Esophagus muscularis mucosa (tissue), 4 donors: Measurements from ENCODE around the gene FAM174B. TPM values are rescaled to one million over a fixed set of nuclear protein-coding genes. Genes with fewer than 3 reads are reported as not detected.

Experiments used
- DNase-seq: peaks from one replicate; pipeline ENCODE4 v3.0.0-alpha.2; 2017; ENCODE audit errors: extremely low spot score
- H3K27ac ChIP-seq, 4 donors: fragments of 200-600 bp; sonication (generic); replicated peaks in 1 of 4; 1 replicate in 3 of 4; 2 replicates in 1 of 4; pipeline ENCODE4 v1.5.1; 2016 to 2019; ENCODE audit warnings: mild to moderate bottlenecking in 1 of 4
- H3K27me3 ChIP-seq, 4 donors: fragments of 200-600 bp; sonication (generic); one replicate each; pipeline versions ENCODE4 v1.5.1 to v1.6.0; 2016 to 2019
- H3K36me3 ChIP-seq, 4 donors: fragments of 200-600 bp; sonication (generic); one replicate each; pipeline ENCODE4 v1.5.1; 2016 to 2019
- H3K4me1 ChIP-seq, 4 donors: fragments of 200-600 bp; sonication (generic); one replicate each; pipeline ENCODE4 v1.5.1; 2016 to 2019
- H3K4me3 ChIP-seq, 4 donors: fragments of 200-600 bp; sonication (generic); 1 replicate in 2 of 4; 2 replicates in 2 of 4; pipeline ENCODE4 v1.5.1; 2016 to 2019; ENCODE audit warnings: mild to moderate bottlenecking in 4 of 4, moderate library complexity in 1 of 4
- H3K9me3 ChIP-seq, 4 donors: fragments of 200-600 bp; sonication (generic); 1 replicate in 3 of 4; 2 replicates in 1 of 4; pipeline ENCODE4 v1.5.1; 2016 to 2019
- CTCF ChIP-seq, 3 experiments: fragments of 200-600 bp in 2 of 3; fragments of 450-650 bp in 1 of 3; sonication (generic) in 2 of 3; IDR thresholded peaks; one replicate each; pipeline ENCODE4 v1.5.1; 2017 to 2019; ENCODE audit warnings: antibody characterized with exemption in 3 of 3, mild to moderate bottlenecking in 2 of 3, moderate library complexity in 1 of 3
- EP300 ChIP-seq: sonication (generic); formaldehyde crosslinking; IDR thresholded peaks from one replicate; pipeline ENCODE4 v1.6.1; 2017; ENCODE audit warnings: antibody characterized with exemption
- POLR2A ChIP-seq: fragments of 450-650 bp; IDR thresholded peaks from one replicate; pipeline ENCODE4 v1.6.1; 2017; ENCODE audit warnings: antibody characterized with exemption, moderate library complexity, mild to moderate bottlenecking, low read depth
- POLR2AphosphoS5 ChIP-seq, 2 donors: sonication (generic); formaldehyde crosslinking; IDR thresholded peaks; one replicate each; pipeline ENCODE4 v1.6.1; 2017; ENCODE audit warnings: antibody characterized with exemption in 2 of 2
- WGBS: methylation state at CpG from one replicate; pipeline ENCODE4 v1.1.5; 2018; 5-methylcytosine and 5-hydroxymethylcytosine counted together
- intact Hi-C: fragments of 100-400 bp; cut with DNase I; formaldehyde crosslinking; loops from one replicate; pipeline ENCODE4 v1.15.1; 2023
- total RNA-seq, 4 donors: library from RNA; depleted of rRNA; stranded (reverse); fragments of >200 nt; gene quantifications; one replicate each; pipeline versions ENCODE4 v1.1.0 to v1.2.1, GENCODE V29; 2016

FAM174B gene
- total RNA-seq, 4 donors from 2014 or later: 7.5 to 15.2 (median 9.9) TPM

GRCh38 chr15:92687746-92688145, 32.2 kb upstream of the FAM174B start:
- Histone ChIP-seq H3K27ac (no peak overlapping the region), H3K27me3 (no peaks in the 10 kb centered on the region), H3K9me3 (peaks cover 0 to 5% (median 0%) of the 10 kb centered on the region in 4 donors), H3K4me1 (peaks cover 0 to 7% (median 5%) of the 10 kb centered on the region in 4 donors), H3K4me3 (no peak overlapping the region), H3K36me3 (no peaks in the 10 kb centered on the region)
- DNase-seq: no peak
- WGBS: 100% methylated on average over 1 of the region's 1 CpG
- intact Hi-C loops: no loop called here
- no peak for TF ChIP-seq POLR2A
- TF ChIP-seq CTCF (IDR thresholded peaks at IDR 0.05): no peak
- no peak for TF ChIP-seq POLR2AphosphoS5 (IDR thresholded peaks at IDR 0.05)
- no peak for TF ChIP-seq EP300

GRCh38 chr15:92687195-92687602, 31.6 kb upstream of the FAM174B start:
- Histone ChIP-seq H3K27ac (no peak overlapping the region), H3K4me3 (no peak overlapping the region), H3K36me3 (no peaks in the 10 kb centered on the region), H3K4me1 (peaks cover 2 to 11% (median 6%) of the 10 kb centered on the region in 4 donors), H3K27me3 (no peaks in the 10 kb centered on the region), H3K9me3 (peaks cover 0 to 5% (median 0%) of the 10 kb centered on the region in 4 donors)
- intact Hi-C loops: no loop called here
- DNase-seq: no peak
- 87% methylated on average over 4 of the region's 4 CpGs for WGBS
- no peak for TF ChIP-seq EP300
- no peak for TF ChIP-seq POLR2AphosphoS5 (IDR thresholded peaks at IDR 0.05)
- TF ChIP-seq POLR2A: no peak
- TF ChIP-seq CTCF (IDR thresholded peaks at IDR 0.05): no peak

DNA sequence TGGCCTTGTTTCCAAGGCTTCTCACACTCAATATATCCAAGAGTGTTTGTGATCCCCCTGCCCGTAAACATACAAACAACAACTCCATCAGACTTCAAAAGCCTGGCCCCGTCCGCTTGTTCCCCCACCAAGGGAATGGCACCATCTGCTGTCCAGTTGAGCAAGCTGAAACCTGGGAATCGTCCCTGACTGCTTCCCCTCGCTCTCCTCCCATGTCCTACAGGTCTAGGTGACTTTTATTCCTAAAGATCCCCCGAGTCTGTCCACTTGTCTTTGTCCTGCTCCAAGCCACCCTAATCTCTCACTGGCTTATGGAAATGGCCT, 27.9 kb upstream of the FAM174B start:
- WGBS: 57% methylated on average over 6 of the region's 6 CpGs
- Histone ChIP-seq H3K9me3 (peaks cover 0 to under 1% (median 0%) of the 10 kb centered on the region in 4 donors), H3K4me3 (no peak overlapping the region), H3K36me3 (no peaks in the 10 kb centered on the region), H3K27ac (peak overlapping the region in 2 of 4 donors; percentile 37 to 71), H3K27me3 (no peaks in the 10 kb centered on the region), H3K4me1 (peaks cover 4 to 22% (median 19%) of the 10 kb centered on the region in 4 donors)
- peak; percentile 70 to 90 (median 77) for TF ChIP-seq CTCF (IDR thresholded peaks at IDR 0.05)
- no peak for TF ChIP-seq POLR2AphosphoS5 (IDR thresholded peaks at IDR 0.05)
- peak; percentile 53 for DNase-seq
- intact Hi-C loops: loop anchor here (1.0 to 2.0 kb wide), 2 partner anchors 67 to 162 kb away; no protein-coding TSS in a partner anchor

DNA sequence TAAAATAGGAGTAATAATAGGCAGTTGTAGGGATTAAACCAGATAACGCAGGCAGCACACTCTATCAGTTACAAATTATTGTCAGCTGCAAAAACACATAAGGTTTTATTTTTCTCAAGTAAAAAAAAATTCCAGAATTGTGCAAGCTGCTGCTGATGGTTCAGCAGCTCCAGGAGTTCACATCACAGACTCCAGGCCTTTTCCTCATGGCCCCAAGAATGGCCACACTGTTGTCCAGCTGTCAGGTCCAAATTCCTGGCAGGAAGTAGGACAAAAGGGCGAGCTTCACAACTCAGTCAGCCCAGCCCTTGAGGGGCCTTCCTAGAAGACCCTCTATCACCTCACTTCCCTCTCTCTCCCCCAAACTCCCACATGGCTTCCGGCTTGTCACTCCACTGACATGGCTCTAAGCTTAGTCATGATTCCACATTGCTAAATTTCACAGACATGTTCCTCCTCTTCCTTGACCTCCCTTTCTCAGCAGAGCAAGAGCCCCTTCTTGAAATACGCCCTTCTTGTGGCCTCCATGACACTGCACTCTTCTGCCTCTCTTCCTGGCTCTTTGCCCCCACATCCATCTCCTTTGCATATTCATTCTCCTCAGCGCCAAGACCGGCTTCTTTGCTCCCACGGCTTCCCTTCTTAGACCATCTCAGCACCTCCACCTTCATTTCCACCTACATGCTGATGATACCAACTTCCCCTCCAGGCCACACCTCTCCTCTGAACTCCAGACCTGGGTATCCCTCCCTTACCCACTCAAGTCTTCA, 27.4 kb upstream of the FAM174B start:
- Histone ChIP-seq H3K36me3 (no peaks in the 10 kb centered on the region), H3K9me3 (no peaks in the 10 kb centered on the region), H3K4me3 (no peak overlapping the region), H3K27me3 (no peaks in the 10 kb centered on the region), H3K27ac (peak overlapping the region in 2 of 4 donors; percentile 37 to 71), H3K4me1 (peaks cover 4 to 22% (median 19%) of the 10 kb centered on the region in 4 donors)
- intact Hi-C loops: loop anchor here (1.0 to 2.0 kb wide), 2 partner anchors 66 to 162 kb away; no protein-coding TSS in a partner anchor
- peak; percentile 29 for DNase-seq
- no peak for TF ChIP-seq EP300
- no peak for TF ChIP-seq POLR2AphosphoS5 (IDR thresholded peaks at IDR 0.05)
- TF ChIP-seq CTCF (IDR thresholded peaks at IDR 0.05): no peak
- no peak for TF ChIP-seq POLR2A
- WGBS: 78% methylated on average over 7 of the region's 7 CpGs
